ENCODE results near the gene MAP3K7CL. TPM values are rescaled to one million over a fixed set of nuclear protein-coding genes. Genes with fewer than 3 reads are reported as not detected.

MAP3K7CL gene
- polyA plus RNA-seq, 1 donor (not counting 4 experiments of a cell fraction or from before 2014, with no cell fraction given): 17.3 TPM

- Histone ChIP-seq H3K27ac (ENCODE audit: control insufficient read depth, insufficient read depth, low read length) (no peak overlapping the region), H2AFZ (ENCODE audit: control insufficient read depth, low read length) (no peak overlapping the region), H4K20me1 (ENCODE audit: control insufficient read depth, extremely low read depth, insufficient read depth, low read length) (no peaks in the 10 kb centered on the region), H3K4me1 (ENCODE audit: control insufficient read depth, extremely low read depth, insufficient read depth, low read length) (peaks cover 8% of the 10 kb centered on the region), H3K9ac (ENCODE audit: control insufficient read depth, extremely low read depth, insufficient read depth, low read length) (no peak overlapping the region), H3K79me2 (ENCODE audit: control insufficient read depth, insufficient read depth, low read length) (no peaks in the 10 kb centered on the region), H3K9me3 (ENCODE audit: control insufficient read depth, low read depth, low read length) (peaks cover 5% of the 10 kb centered on the region), H3K9me1 (ENCODE audit: control insufficient read depth, extremely low read depth, insufficient read depth, low read length) (no peaks in the 10 kb centered on the region), H3K27me3 (ENCODE audit: control insufficient read depth, extremely low read depth, insufficient read depth, low read length) (no peaks in the 10 kb centered on the region), H3K4me2 (ENCODE audit: control insufficient read depth, extremely low read depth, insufficient read depth, low read depth, low read length) (no peak overlapping the region), H3K4me3 (ENCODE audit: control insufficient read depth in 2 of 3, extremely low read depth in 1 of 3, insufficient read depth in 2 of 3, low read depth in 1 of 3, low read length in 3 of 3) (no peak overlapping the region), H3K36me3 (ENCODE audit: control insufficient read depth in 2 of 2, extremely low read depth in 1 of 2, insufficient read depth in 2 of 2, low read length in 2 of 2) (no peaks in the 10 kb centered on the region)
- dilution Hi-C loops (cut with MboI; ENCODE audit: extremely low pct_ligation_motif_present, low sequenced_read_pairs): no loop called here
- DNase-seq (ENCODE audit: low read depth, low spot score): no peak
- TF ChIP-seq CTCF (optimal IDR thresholded peaks at IDR 0.05 in 1 of 3, IDR thresholded peaks at IDR 0.05 in 1 of 3, conservative IDR thresholded peaks at IDR 0.05 in 1 of 3; ENCODE audit: extremely low read depth in 1 of 3, insufficient read depth in 2 of 3, low read length in 3 of 3): no peak
- TF ChIP-seq EZH2 (IDR thresholded peaks at IDR 0.05; ENCODE audit: low read length): no peak
- no peak for FAIRE-seq
Observed at GRCh38 chr21:29205009-29205408, 74.6 kb downstream of the MAP3K7CL start.

GRCh38 chr21:29205988-29206387, 75.5 kb downstream of the MAP3K7CL start:
- TF ChIP-seq CTCF (optimal IDR thresholded peaks at IDR 0.05 in 1 of 3, IDR thresholded peaks at IDR 0.05 in 1 of 3, conservative IDR thresholded peaks at IDR 0.05 in 1 of 3; ENCODE audit: extremely low read depth in 1 of 3, insufficient read depth in 2 of 3, low read length in 3 of 3) (no peak), EZH2 (IDR thresholded peaks at IDR 0.05; ENCODE audit: low read length) (no peak)
- Histone ChIP-seq H3K9me1 (ENCODE audit: control insufficient read depth, extremely low read depth, insufficient read depth, low read length) (no peaks in the 10 kb centered on the region), H3K4me3 (ENCODE audit: control insufficient read depth in 2 of 3, extremely low read depth in 1 of 3, insufficient read depth in 2 of 3, low read depth in 1 of 3, low read length in 3 of 3) (no peak overlapping the region), H4K20me1 (ENCODE audit: control insufficient read depth, extremely low read depth, insufficient read depth, low read length) (no peaks in the 10 kb centered on the region), H3K27ac (ENCODE audit: control insufficient read depth, insufficient read depth, low read length) (no peak overlapping the region), H2AFZ (ENCODE audit: control insufficient read depth, low read length) (no peak overlapping the region), H3K36me3 (ENCODE audit: control insufficient read depth in 2 of 2, extremely low read depth in 1 of 2, insufficient read depth in 2 of 2, low read length in 2 of 2) (no peaks in the 10 kb centered on the region), H3K79me2 (ENCODE audit: control insufficient read depth, insufficient read depth, low read length) (no peaks in the 10 kb centered on the region), H3K9ac (ENCODE audit: control insufficient read depth, extremely low read depth, insufficient read depth, low read length) (no peak overlapping the region), H3K4me2 (ENCODE audit: control insufficient read depth, extremely low read depth, insufficient read depth, low read depth, low read length) (no peak overlapping the region), H3K4me1 (ENCODE audit: control insufficient read depth, extremely low read depth, insufficient read depth, low read length) (peaks cover 8% of the 10 kb centered on the region), H3K27me3 (ENCODE audit: control insufficient read depth, extremely low read depth, insufficient read depth, low read length) (no peaks in the 10 kb centered on the region), H3K9me3 (ENCODE audit: control insufficient read depth, low read depth, low read length) (peaks cover 4% of the 10 kb centered on the region)
- dilution Hi-C loops (cut with MboI; ENCODE audit: extremely low pct_ligation_motif_present, low sequenced_read_pairs): no loop called here
- DNase-seq (ENCODE audit: low read depth, low spot score): no peak
- FAIRE-seq: no peak

Data from keratinocyte (primary cell).